ENCODE results near the gene C3orf80. TPM values are rescaled to one million over a fixed set of nuclear protein-coding genes. Genes with fewer than 3 reads are reported as not detected.
"Not testable (repeated sequence)": the region's sequence is repeated elsewhere in the genome, so short reads cannot be mapped to it uniquely, and the experiment has no call there.

The C3orf80 gene
- polyA plus RNA-seq, 1 donor (not counting 4 experiments of a cell fraction or from before 2014, with no cell fraction given), result not detected

DNA sequence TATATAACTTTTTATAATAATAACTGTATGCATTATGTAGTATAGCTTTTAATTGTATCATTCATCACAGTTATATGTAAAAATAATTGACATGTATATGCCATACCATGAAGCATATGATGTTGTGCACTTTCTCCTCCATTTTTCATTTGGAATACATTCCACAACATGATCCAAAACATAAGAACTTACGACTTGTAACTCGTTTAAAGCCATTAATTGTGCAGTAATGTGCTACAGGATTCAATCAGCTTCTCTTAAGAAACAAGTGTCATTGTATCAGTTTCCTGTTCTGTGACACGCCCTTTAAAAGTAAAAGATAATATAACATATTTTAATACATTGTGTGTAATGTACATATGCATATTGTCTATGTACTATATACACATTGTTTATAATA is 2.2 kb downstream of the C3orf80 start:
- no peak for TF ChIP-seq EZH2 (IDR thresholded peaks at IDR 0.05; ENCODE audit: low read length)
- no peak for TF ChIP-seq CTCF (optimal IDR thresholded peaks at IDR 0.05 in 1 of 3, IDR thresholded peaks at IDR 0.05 in 1 of 3, conservative IDR thresholded peaks at IDR 0.05 in 1 of 3; ENCODE audit: extremely low read depth in 1 of 3, insufficient read depth in 2 of 3, low read length in 3 of 3)

DNA sequence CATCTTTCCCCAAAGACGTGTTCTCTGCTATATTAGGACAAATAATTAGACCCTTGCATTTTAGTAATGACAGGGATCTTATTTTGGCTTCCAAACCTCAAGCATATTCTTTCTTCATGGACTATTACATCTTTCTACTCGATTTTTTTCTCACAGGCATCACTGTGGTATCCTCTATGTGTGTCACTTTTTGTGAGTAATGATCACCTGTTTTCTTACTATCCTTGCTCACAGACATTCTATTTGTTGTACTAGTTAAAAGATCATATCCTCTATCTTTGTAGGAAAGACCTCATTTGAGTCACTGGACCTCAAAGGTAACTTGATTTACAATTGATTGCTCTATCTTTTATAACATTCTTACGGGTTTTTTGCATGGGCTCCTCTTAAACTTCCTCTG is 6.8 kb downstream of the C3orf80 start:
- TF ChIP-seq EZH2 (IDR thresholded peaks at IDR 0.05; ENCODE audit: low read length), result no peak
- TF ChIP-seq CTCF (optimal IDR thresholded peaks at IDR 0.05 in 1 of 3, IDR thresholded peaks at IDR 0.05 in 1 of 3, conservative IDR thresholded peaks at IDR 0.05 in 1 of 3; ENCODE audit: extremely low read depth in 1 of 3, insufficient read depth in 2 of 3, low read length in 3 of 3), result no peak
- DNase-seq (ENCODE audit: low read depth, low spot score), result no peak
- no peaks in the 10 kb centered on the region for H3K9me3 ChIP-seq (ENCODE audit: control insufficient read depth, low read depth, low read length)
- dilution Hi-C loops (cut with MboI; ENCODE audit: extremely low pct_ligation_motif_present, low sequenced_read_pairs), result no loop called here
- H3K27ac ChIP-seq (ENCODE audit: control insufficient read depth, insufficient read depth, low read length), result no peak overlapping the region
- no peak overlapping the region for H3K4me2 ChIP-seq (ENCODE audit: control insufficient read depth, extremely low read depth, insufficient read depth, low read depth, low read length)
- H2AFZ ChIP-seq (ENCODE audit: control insufficient read depth, low read length), result no peak overlapping the region
- H3K79me2 ChIP-seq (ENCODE audit: control insufficient read depth, insufficient read depth, low read length), result no peaks in the 10 kb centered on the region
- peaks cover 1% of the 10 kb centered on the region for H3K27me3 ChIP-seq (ENCODE audit: control insufficient read depth, extremely low read depth, insufficient read depth, low read length)
- no peaks in the 10 kb centered on the region for H3K9me1 ChIP-seq (ENCODE audit: control insufficient read depth, extremely low read depth, insufficient read depth, low read length)
- no peaks in the 10 kb centered on the region for H4K20me1 ChIP-seq (ENCODE audit: control insufficient read depth, extremely low read depth, insufficient read depth, low read length)
- H3K36me3 ChIP-seq (ENCODE audit: control insufficient read depth in 2 of 2, extremely low read depth in 1 of 2, insufficient read depth in 2 of 2, low read length in 2 of 2), result no peaks in the 10 kb centered on the region
- no peak for FAIRE-seq
- no peak overlapping the region for H3K4me3 ChIP-seq (ENCODE audit: control insufficient read depth in 2 of 3, extremely low read depth in 1 of 3, insufficient read depth in 2 of 3, low read depth in 1 of 3, low read length in 3 of 3)
- no peaks in the 10 kb centered on the region for H3K4me1 ChIP-seq (ENCODE audit: control insufficient read depth, extremely low read depth, insufficient read depth, low read length)
- no peak overlapping the region for H3K9ac ChIP-seq (ENCODE audit: control insufficient read depth, extremely low read depth, insufficient read depth, low read length)

More for the DNA sequence above, 2.2 kb downstream of the C3orf80 start:
- Histone ChIP-seq H3K9ac (ENCODE audit: control insufficient read depth, extremely low read depth, insufficient read depth, low read length) (no peak overlapping the region), H3K9me1 (ENCODE audit: control insufficient read depth, extremely low read depth, insufficient read depth, low read length) (no peaks in the 10 kb centered on the region), H3K4me1 (ENCODE audit: control insufficient read depth, extremely low read depth, insufficient read depth, low read length) (no peaks in the 10 kb centered on the region), H3K27ac (ENCODE audit: control insufficient read depth, insufficient read depth, low read length) (no peak overlapping the region), H2AFZ (ENCODE audit: control insufficient read depth, low read length) (no peak overlapping the region), H3K4me3 (ENCODE audit: control insufficient read depth in 2 of 3, extremely low read depth in 1 of 3, insufficient read depth in 2 of 3, low read depth in 1 of 3, low read length in 3 of 3) (no peak overlapping the region), H3K9me3 (ENCODE audit: control insufficient read depth, low read depth, low read length) (no peaks in the 10 kb centered on the region), H4K20me1 (ENCODE audit: control insufficient read depth, extremely low read depth, insufficient read depth, low read length) (no peaks in the 10 kb centered on the region), H3K79me2 (ENCODE audit: control insufficient read depth, insufficient read depth, low read length) (no peaks in the 10 kb centered on the region), H3K27me3 (ENCODE audit: control insufficient read depth, extremely low read depth, insufficient read depth, low read length) (peaks cover 39% of the 10 kb centered on the region), H3K36me3 (ENCODE audit: control insufficient read depth in 2 of 2, extremely low read depth in 1 of 2, insufficient read depth in 2 of 2, low read length in 2 of 2) (no peaks in the 10 kb centered on the region), H3K4me2 (ENCODE audit: control insufficient read depth, extremely low read depth, insufficient read depth, low read depth, low read length) (no peak overlapping the region)
- DNase-seq (ENCODE audit: low read depth, low spot score) (no peak), FAIRE-seq (no peak)
- dilution Hi-C loops (cut with MboI; ENCODE audit: extremely low pct_ligation_motif_present, low sequenced_read_pairs), result no loop called here

DNA sequence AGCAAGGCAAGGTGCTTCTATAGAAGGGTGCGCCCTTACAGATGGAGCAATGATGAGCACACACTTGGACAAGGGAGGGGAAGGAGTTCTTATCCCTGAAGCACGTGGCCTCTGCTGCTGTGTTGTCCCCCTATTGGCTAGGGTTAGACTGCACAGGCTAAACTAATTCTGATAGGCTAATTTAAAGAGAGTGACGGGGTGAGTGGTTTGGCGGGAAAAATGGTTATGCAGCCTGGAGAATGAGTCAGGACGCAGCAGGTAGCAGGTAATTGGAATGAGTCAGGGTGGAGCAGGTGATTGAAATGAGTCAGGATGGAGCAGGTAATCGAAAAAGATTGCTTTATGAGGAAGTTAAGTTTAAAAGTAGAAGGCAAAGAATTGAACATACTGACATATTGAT is 15.5 kb downstream of the C3orf80 start:
- H2AFZ ChIP-seq (ENCODE audit: control insufficient read depth, low read length); H3K79me2 ChIP-seq (ENCODE audit: control insufficient read depth, insufficient read depth, low read length); H3K27ac ChIP-seq (ENCODE audit: control insufficient read depth, insufficient read depth, low read length); H3K4me2 ChIP-seq (ENCODE audit: control insufficient read depth, extremely low read depth, insufficient read depth, low read depth, low read length); FAIRE-seq; H3K4me3 ChIP-seq (ENCODE audit: control insufficient read depth in 2 of 3, extremely low read depth in 1 of 3, insufficient read depth in 2 of 3, low read depth in 1 of 3, low read length in 3 of 3); H3K9me1 ChIP-seq (ENCODE audit: control insufficient read depth, extremely low read depth, insufficient read depth, low read length); H3K36me3 ChIP-seq (ENCODE audit: control insufficient read depth in 2 of 2, extremely low read depth in 1 of 2, insufficient read depth in 2 of 2, low read length in 2 of 2); H3K9ac ChIP-seq (ENCODE audit: control insufficient read depth, extremely low read depth, insufficient read depth, low read length); H3K9me3 ChIP-seq (ENCODE audit: control insufficient read depth, low read depth, low read length); H4K20me1 ChIP-seq (ENCODE audit: control insufficient read depth, extremely low read depth, insufficient read depth, low read length); DNase-seq (ENCODE audit: low read depth, low spot score); H3K27me3 ChIP-seq (ENCODE audit: control insufficient read depth, extremely low read depth, insufficient read depth, low read length); dilution Hi-C loops (cut with MboI; ENCODE audit: extremely low pct_ligation_motif_present, low sequenced_read_pairs); H3K4me1 ChIP-seq (ENCODE audit: control insufficient read depth, extremely low read depth, insufficient read depth, low read length): not testable (repeated sequence)
